ENCODE data around the gene USP43. TPM values are rescaled to one million over a fixed set of nuclear protein-coding genes. Genes with fewer than 3 reads are reported as not detected.
A peak's percentile ranks its signal among the peaks of the same experiment; 100 is the strongest.

USP43 gene
- total and polyA plus RNA-seq, 12 donors, result 0.11 to 1.2 (median 0.54) TPM; not detected in 2

- Histone ChIP-seq H3K36me3 (replicated peaks in 1 of 2) (no peaks in the 10 kb centered on the region), H3K27ac (no peak overlapping the region), H3K27me3 (no peaks in the 10 kb centered on the region), H3K9me3 (replicated peaks in 1 of 3) (no peaks in the 10 kb centered on the region), H3K4me3 (no peak overlapping the region), H3K4me1 (replicated peaks in 1 of 2) (no peaks in the 10 kb centered on the region)
- no peak for DNase-seq
- whole genome bisulfite sequencing, 4 donors, result 52 to 68% (median 63%) methylated on average over 4 of the region's 4 CpGs
- intact Hi-C loops (cut with DNase I), result loop anchor here in 1 of 2 donors (10.0 kb wide), 1 partner anchor 63 kb away; no protein-coding TSS in a partner anchor
- TF ChIP-seq CTCF (IDR thresholded peaks at IDR 0.05) (no peak), POLR2A (IDR thresholded peaks at IDR 0.05) (no peak)
Measured at GRCh38 chr17:9671559-9671958, 26.2 kb downstream of the USP43 start.

GRCh38 chr17:9672266-9672665 is 26.9 kb downstream of the USP43 start:
- Histone ChIP-seq H3K27ac (no peak overlapping the region), H3K9me3 (replicated peaks in 1 of 3) (no peaks in the 10 kb centered on the region), H3K27me3 (no peaks in the 10 kb centered on the region), H3K4me1 (replicated peaks in 1 of 2) (no peaks in the 10 kb centered on the region), H3K36me3 (replicated peaks in 1 of 2) (no peaks in the 10 kb centered on the region), H3K4me3 (no peak overlapping the region)
- intact Hi-C loops (cut with DNase I), result loop anchor here in 1 of 2 donors (10.0 kb wide), 1 partner anchor 63 kb away; no protein-coding TSS in a partner anchor
- 76 to 88% (median 86%) methylated on average over 7 to 8 of the region's 8 CpGs for WGBS, 4 donors
- DNase-seq, result no peak
- TF ChIP-seq POLR2A (IDR thresholded peaks at IDR 0.05) (no peak), CTCF (IDR thresholded peaks at IDR 0.05) (no peak)

GRCh38 chr17:9672691-9673090 is 27.4 kb downstream of the USP43 start:
- 75 to 81% (median 80%) methylated on average over 6 of the region's 6 CpGs for WGBS, 4 donors
- no peak for DNase-seq
- no peak for TF ChIP-seq CTCF (IDR thresholded peaks at IDR 0.05)
- TF ChIP-seq POLR2A (IDR thresholded peaks at IDR 0.05), result no peak
- H3K9me3 ChIP-seq (replicated peaks in 1 of 3), result no peaks in the 10 kb centered on the region
- no peak overlapping the region for H3K4me3 ChIP-seq
- no peak overlapping the region for H3K27ac ChIP-seq
- intact Hi-C loops (cut with DNase I), result loop anchor here in 1 of 2 donors (10.0 kb wide), 1 partner anchor 62 kb away; no protein-coding TSS in a partner anchor
- H3K36me3 ChIP-seq (replicated peaks in 1 of 2), result no peaks in the 10 kb centered on the region
- H3K4me1 ChIP-seq (replicated peaks in 1 of 2), result no peaks in the 10 kb centered on the region
- H3K27me3 ChIP-seq, result no peaks in the 10 kb centered on the region

- Histone ChIP-seq H3K36me3 (replicated peaks in 1 of 2) (no peaks in the 10 kb centered on the region), H3K4me3 (no peak overlapping the region), H3K27me3 (no peaks in the 10 kb centered on the region), H3K4me1 (replicated peaks in 1 of 2) (no peaks in the 10 kb centered on the region), H3K9me3 (replicated peaks in 1 of 3) (no peaks in the 10 kb centered on the region), H3K27ac (no peak overlapping the region)
- peak in 1 of 7 donors; percentile 3 for DNase-seq
- intact Hi-C loops (cut with DNase I), result loop anchor here in 1 of 2 donors (10.0 kb wide), 1 partner anchor 59 kb away; no protein-coding TSS in a partner anchor
- 77 to 86% (median 80%) methylated on average over 4 of the region's 4 CpGs for WGBS, 4 donors
- no peak for TF ChIP-seq POLR2A (IDR thresholded peaks at IDR 0.05)
- peak in 1 of 6 experiments; percentile 9 for TF ChIP-seq CTCF (IDR thresholded peaks at IDR 0.05)
Measured at GRCh38 chr17:9676084-9676483, 30.8 kb downstream of the USP43 start.

Data from adrenal gland (tissue), 12 donors.